ENCODE measurements around the gene EBF4.

GRCh38 chr20:2795451-2795850 is 102.9 kb downstream of the EBF4 start:
- TF ChIP-seq MTA3 (IDR thresholded peaks at IDR 0.05; ENCODE audit: borderline replicate concordance, low read length) = no peak
- TF ChIP-seq RFX5 (IDR thresholded peaks at IDR 0.05; ENCODE audit: low read depth, low read length) = no peak
- no peak for TF ChIP-seq BCL11A (IDR thresholded peaks at IDR 0.05; ENCODE audit: low read depth, low read length)
- no peak for TF ChIP-seq SRF (IDR thresholded peaks at IDR 0.05; ENCODE audit: low read depth in 2 of 2, low read length in 2 of 2)
- no peak for TF ChIP-seq USF1 (IDR thresholded peaks at IDR 0.05; ENCODE audit: borderline replicate concordance, extremely low read length, insufficient read depth, low read depth, low read length)
- no peak for TF ChIP-seq JUND (IDR thresholded peaks at IDR 0.05; ENCODE audit: low read depth, low read length)
- no peak for TF ChIP-seq FOS (IDR thresholded peaks at IDR 0.05; ENCODE audit: borderline replicate concordance, extremely low read depth, insufficient read length)
- no peak for TF ChIP-seq SUZ12 (IDR thresholded peaks at IDR 0.05; ENCODE audit: unreplicated experiment)

All from GM12878 (cell line).